Skeletal muscle tissue (tissue), 4 donors: ENCODE data around the gene COL4A1. TPM values are rescaled to one million over a fixed set of nuclear protein-coding genes. Genes with fewer than 3 reads are reported as not detected.
A peak's percentile ranks its signal among the peaks of the same experiment; 100 is the strongest.

Source experiments
- H3K27ac ChIP-seq: one replicate; pipeline ENCODE4 v1.7.0; 2013; ENCODE audit warnings: mild to moderate bottlenecking, low read depth, low read length, inconsistent platforms
- H3K27me3 ChIP-seq, 3 donors: one replicate each; pipeline ENCODE4 v1.7.0; 2013; ENCODE audit warnings: low read length in 3 of 3; ENCODE audit not compliant: control insufficient read depth in 3 of 3, insufficient read depth in 3 of 3
- H3K36me3 ChIP-seq, 3 donors: one replicate each; pipeline ENCODE4 v1.7.0; 2013; ENCODE audit warnings: low read length in 3 of 3; ENCODE audit not compliant: control insufficient read depth in 3 of 3, insufficient read depth in 3 of 3
- H3K4me1 ChIP-seq, 3 donors: one replicate each; pipeline ENCODE4 v1.7.0; 2013; ENCODE audit warnings: low read length in 3 of 3, mild to moderate bottlenecking in 3 of 3; ENCODE audit not compliant: control insufficient read depth in 3 of 3, insufficient read depth in 3 of 3
- H3K4me3 ChIP-seq, 3 donors: one replicate each; pipeline ENCODE4 v1.7.0; 2013; ENCODE audit warnings: low read length in 3 of 3
- H3K9ac ChIP-seq, 3 donors: one replicate each; pipeline ENCODE4 v1.7.0; 2013; ENCODE audit warnings: low read length in 3 of 3, mild to moderate bottlenecking in 3 of 3, moderate library complexity in 2 of 3, low read depth in 1 of 3
- H3K9me3 ChIP-seq, 3 donors: one replicate each; pipeline ENCODE4 v1.7.0; 2013; ENCODE audit warnings: low read length in 3 of 3; ENCODE audit not compliant: control insufficient read depth in 3 of 3
- total RNA-seq: library from RNA; depleted of rRNA; stranded (reverse); fragments of >200 nt; gene quantifications from one replicate; pipeline ENCODE4 v1.2.3, GENCODE V29; 2014
- donor health status: Osteomylitis.

Gene COL4A1
- total RNA-seq, 1 donor from 2014 or later = 774 TPM

DNA sequence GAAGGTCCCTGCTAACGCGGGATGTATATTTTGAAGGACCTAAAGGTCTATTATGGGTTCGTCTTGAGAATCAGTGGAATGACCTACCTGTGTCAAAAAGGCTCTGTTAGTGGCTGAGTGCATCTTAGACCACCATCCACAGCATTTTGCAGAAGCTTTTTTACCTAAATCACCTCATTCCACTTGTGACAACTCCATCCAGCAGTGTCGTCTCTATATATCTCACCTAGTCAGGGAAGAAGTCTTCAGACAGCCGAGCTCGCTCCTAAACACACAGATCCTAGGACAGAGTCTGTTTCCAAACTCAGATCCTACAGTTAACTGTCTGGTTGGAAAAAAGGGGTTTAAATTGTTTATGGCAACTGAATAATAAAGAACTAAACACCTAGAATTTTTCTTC is 33.7 kb downstream of the COL4A1 start:
- no peak overlapping the region for H3K27ac ChIP-seq
- no peak overlapping the region for H3K9ac ChIP-seq
- no peaks in the 10 kb centered on the region for H3K9me3 ChIP-seq
- H3K4me3 ChIP-seq = no peak overlapping the region
- H3K36me3 ChIP-seq = peaks cover 0 to 2% (median 0%) of the 10 kb centered on the region in 3 donors
- peaks cover 15 to 25% (median 18%) of the 10 kb centered on the region in 3 donors for H3K4me1 ChIP-seq
- peaks cover 4 to 8% (median 7%) of the 10 kb centered on the region in 3 donors for H3K27me3 ChIP-seq

DNA sequence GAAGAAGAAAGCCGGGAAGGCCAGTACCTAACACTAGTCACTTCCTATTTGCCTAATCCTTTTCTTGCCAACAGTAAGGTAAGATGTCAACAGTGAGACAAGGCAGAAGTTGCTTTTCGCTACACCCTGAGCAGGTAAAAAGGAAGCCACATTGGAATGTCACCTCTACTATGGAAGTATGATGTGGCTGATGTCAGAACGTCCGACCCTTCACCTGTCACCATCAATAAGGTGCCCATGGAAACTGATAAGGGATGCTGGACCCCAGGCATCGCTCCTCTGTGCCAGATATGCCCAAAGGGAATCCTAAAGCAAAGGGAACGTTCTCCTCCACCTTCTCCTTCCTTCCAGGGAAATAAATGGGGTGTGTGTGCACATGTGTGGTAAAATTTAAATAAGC is 34.3 kb downstream of the COL4A1 start:
- H3K9me3 ChIP-seq = no peaks in the 10 kb centered on the region
- no peak overlapping the region for H3K9ac ChIP-seq
- peaks cover 0 to 3% (median 0%) of the 10 kb centered on the region in 3 donors for H3K36me3 ChIP-seq
- H3K27ac ChIP-seq = no peak overlapping the region
- H3K4me1 ChIP-seq = peaks cover 15 to 25% (median 21%) of the 10 kb centered on the region in 3 donors
- H3K4me3 ChIP-seq = no peak overlapping the region
- H3K27me3 ChIP-seq = peaks cover 4 to 12% (median 10%) of the 10 kb centered on the region in 3 donors

DNA sequence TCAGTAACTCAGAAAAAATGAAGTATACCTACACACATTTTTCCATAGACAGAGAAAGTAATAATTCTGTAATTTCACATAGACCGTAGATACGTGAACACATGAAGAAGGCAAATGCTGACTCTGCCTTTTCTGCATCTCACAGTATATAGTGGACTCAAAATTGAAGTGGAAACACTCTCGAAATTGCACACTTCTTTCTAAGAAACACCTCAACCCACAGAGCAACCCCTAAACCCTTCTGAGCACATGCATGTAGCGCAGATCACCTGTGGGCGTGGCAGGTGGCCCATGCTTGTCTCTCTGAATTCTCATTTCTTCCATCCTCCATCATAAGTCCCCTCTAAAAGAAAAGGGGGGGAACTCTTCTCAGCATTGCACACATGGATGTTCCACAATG is 34.7 kb downstream of the COL4A1 start:
- H3K4me1 ChIP-seq = peaks cover 15 to 22% (median 21%) of the 10 kb centered on the region in 3 donors
- H3K27ac ChIP-seq = no peak overlapping the region
- H3K36me3 ChIP-seq = peaks cover 0 to 3% (median 0%) of the 10 kb centered on the region in 3 donors
- H3K27me3 ChIP-seq = peaks cover 4 to 15% (median 10%) of the 10 kb centered on the region in 3 donors
- H3K4me3 ChIP-seq = no peak overlapping the region
- no peak overlapping the region for H3K9ac ChIP-seq
- H3K9me3 ChIP-seq = no peaks in the 10 kb centered on the region

DNA sequence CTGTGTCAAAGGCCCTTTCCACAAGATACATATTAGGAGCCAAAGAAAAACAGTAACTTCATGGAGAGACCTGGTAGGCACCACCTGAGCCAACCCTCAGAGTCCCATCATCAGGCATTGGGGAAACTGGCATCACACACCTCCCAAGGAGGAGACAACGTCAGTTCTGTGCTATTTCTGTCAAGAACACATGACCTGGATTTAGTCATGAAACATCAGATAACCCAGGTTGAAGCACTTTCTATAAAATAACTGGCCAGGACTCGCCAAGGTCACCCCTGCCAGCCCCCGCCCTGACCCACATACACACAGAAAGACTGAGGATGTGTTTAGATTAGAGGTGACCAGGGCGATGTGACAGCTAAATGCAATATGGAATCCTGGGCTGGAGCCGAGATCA is 35.6 kb downstream of the COL4A1 start:
- H3K27ac ChIP-seq = peak overlapping the region; percentile 3

DNA sequence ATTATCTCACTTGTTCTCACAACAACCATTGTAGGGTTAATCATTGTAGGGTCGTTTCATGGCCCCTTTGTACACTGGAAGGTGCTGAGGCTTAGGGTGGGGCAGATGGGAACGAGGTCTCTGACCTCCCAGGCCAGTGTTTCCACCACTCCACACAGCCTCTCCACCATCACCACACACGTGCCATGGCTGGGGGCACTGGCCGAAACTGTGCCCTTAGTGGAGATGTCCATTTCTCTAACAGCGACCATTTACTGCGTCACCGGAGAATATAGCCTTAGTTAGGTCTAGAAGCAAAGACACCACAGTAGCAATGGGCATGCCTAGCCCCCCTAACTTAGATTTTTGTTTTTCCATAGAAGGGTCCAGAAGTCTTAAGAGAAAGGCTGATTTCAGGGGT is 36.5 kb downstream of the COL4A1 start:
- H3K4me3 ChIP-seq = no peak overlapping the region
- H3K36me3 ChIP-seq = peaks cover 0 to 3% (median 0%) of the 10 kb centered on the region in 3 donors
- H3K27ac ChIP-seq = no peak overlapping the region
- H3K27me3 ChIP-seq = peaks cover 10 to 26% (median 14%) of the 10 kb centered on the region in 3 donors
- no peaks in the 10 kb centered on the region for H3K9me3 ChIP-seq
- peaks cover 22 to 30% (median 23%) of the 10 kb centered on the region in 3 donors for H3K4me1 ChIP-seq
- H3K9ac ChIP-seq = no peak overlapping the region

More for the DNA sequence above, 35.6 kb downstream of the COL4A1 start:
- Histone ChIP-seq H3K4me1 (peaks cover 18 to 23% (median 21%) of the 10 kb centered on the region in 3 donors), H3K36me3 (peaks cover 0 to 3% (median 0%) of the 10 kb centered on the region in 3 donors), H3K9me3 (no peaks in the 10 kb centered on the region), H3K27me3 (peaks cover 6 to 21% (median 10%) of the 10 kb centered on the region in 3 donors), H3K4me3 (no peak overlapping the region), H3K9ac (no peak overlapping the region)

DNA sequence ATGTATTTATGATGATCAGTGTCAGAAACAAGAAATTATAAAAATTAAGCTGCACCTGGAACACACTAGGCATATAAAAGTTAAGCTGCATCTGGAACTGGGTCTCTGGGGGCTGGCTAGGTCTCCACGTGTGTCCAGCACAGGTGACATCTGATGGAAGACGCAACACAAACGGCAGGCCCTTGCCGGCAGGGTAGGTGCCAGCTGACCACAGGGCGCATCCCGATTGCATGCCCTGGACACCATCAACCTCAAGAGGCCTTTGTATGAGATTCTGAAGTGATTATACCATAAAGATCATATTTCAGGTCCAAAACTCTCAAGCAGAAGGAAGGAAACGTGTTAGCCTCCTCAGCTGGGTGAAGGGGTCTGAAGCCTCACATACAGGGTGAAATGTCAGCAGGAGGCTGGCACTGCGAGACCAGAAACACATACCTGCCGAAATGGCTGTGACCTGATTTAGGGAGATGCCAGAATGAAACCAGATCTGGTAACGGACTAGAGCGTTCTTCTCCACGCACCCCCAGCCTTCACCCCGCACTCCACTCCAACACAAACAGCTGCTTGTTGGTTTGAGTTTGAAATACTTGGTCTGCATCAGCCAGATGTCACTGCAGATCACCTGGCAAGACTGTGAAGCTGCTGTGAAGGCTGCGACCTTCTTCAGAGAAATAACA is 37.3 kb downstream of the COL4A1 start:
- Histone ChIP-seq H3K36me3 (peaks cover 0 to 3% (median 0%) of the 10 kb centered on the region in 3 donors), H3K9me3 (no peaks in the 10 kb centered on the region), H3K4me3 (no peak overlapping the region), H3K27ac (no peak overlapping the region), H3K27me3 (peaks cover 14 to 31% (median 14%) of the 10 kb centered on the region in 3 donors), H3K4me1 (peaks cover 24 to 37% (median 30%) of the 10 kb centered on the region in 3 donors), H3K9ac (no peak overlapping the region)

DNA sequence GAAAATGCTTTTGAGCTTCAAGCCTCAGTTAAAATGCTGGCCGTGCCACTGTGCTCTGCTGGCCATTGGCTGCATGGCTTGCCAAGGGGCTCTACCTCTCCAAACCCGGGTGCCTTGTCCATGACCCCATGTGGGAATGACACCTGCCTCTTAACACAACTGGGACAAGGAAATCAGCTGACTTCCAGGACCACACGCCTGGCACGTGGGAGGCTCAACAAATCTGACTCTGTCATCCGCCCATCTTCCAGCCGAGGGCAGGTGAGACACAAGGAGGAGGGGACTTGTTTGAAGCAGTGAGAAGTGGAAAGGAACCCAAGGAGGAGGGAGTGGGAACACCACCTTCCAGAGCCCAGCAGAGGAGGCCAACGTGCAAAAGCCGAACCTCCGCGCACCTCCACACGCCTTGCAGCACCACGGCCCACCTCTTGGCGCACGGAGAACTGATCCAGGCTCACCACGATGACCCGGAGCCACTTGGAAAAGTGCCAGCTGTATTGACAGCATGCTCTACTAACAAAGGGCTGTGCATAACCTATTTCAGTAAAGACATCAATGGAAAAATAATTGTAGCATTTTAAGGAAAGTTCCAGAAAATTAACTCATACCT is 38.3 kb downstream of the COL4A1 start:
- no peaks in the 10 kb centered on the region for H3K9me3 ChIP-seq
- no peak overlapping the region for H3K4me3 ChIP-seq
- H3K27me3 ChIP-seq = peaks cover 14 to 31% (median 14%) of the 10 kb centered on the region in 3 donors
- peaks cover 22 to 45% (median 33%) of the 10 kb centered on the region in 3 donors for H3K4me1 ChIP-seq
- H3K36me3 ChIP-seq = peaks cover 0 to 3% (median 0%) of the 10 kb centered on the region in 3 donors
- no peak overlapping the region for H3K9ac ChIP-seq
- H3K27ac ChIP-seq = no peak overlapping the region

DNA sequence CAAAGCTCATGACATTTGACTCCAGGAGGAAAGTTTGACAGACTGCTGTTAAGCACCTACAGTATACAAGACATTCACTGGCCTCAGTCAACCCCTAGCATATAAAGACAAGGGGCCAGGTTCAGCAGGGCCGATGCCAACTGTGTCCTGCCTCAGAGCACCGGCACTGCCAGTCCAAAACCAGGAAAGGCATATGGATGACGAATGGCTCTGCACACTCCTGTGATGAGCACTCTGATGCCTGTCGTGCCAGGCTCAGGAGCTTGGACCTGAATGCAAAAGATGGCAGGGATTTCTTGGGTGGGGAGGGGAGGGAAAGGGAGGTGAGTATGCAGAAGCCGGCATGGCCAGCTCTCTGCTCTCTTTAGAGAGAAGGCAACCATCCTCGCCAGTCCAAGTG is 38.9 kb downstream of the COL4A1 start:
- Histone ChIP-seq H3K27ac (no peak overlapping the region), H3K27me3 (peaks cover 14 to 31% (median 15%) of the 10 kb centered on the region in 3 donors), H3K9ac (no peak overlapping the region), H3K4me3 (no peak overlapping the region), H3K9me3 (no peaks in the 10 kb centered on the region), H3K4me1 (peaks cover 23 to 49% (median 35%) of the 10 kb centered on the region in 3 donors), H3K36me3 (peaks cover 0 to 3% (median 0%) of the 10 kb centered on the region in 3 donors)

DNA sequence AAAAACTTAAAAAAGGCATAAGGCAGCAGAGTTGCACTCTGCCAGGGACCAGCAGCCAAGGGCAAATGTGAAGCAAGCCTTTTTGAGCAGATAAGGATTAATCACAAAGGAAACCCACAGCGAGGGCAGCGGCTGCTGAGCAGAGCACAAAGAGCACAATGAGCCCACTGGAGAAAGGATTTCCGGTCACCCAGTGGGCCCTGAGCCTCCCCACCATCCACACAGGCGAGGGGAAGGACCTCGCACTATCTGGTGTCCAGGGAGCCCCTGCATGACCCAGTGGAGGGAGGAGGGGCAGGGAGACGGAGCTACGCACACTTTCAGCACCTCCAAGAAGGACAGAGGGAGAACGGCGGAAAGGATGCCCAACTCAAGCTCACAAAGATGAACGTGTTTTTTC is 40.0 kb downstream of the COL4A1 start:
- H3K36me3 ChIP-seq = peaks cover 0 to 3% (median 0%) of the 10 kb centered on the region in 3 donors
- H3K27ac ChIP-seq = no peak overlapping the region
- H3K9ac ChIP-seq = no peak overlapping the region
- H3K4me3 ChIP-seq = no peak overlapping the region
- H3K4me1 ChIP-seq = peaks cover 32 to 60% (median 43%) of the 10 kb centered on the region in 3 donors
- H3K9me3 ChIP-seq = no peaks in the 10 kb centered on the region
- H3K27me3 ChIP-seq = peaks cover 14 to 31% (median 25%) of the 10 kb centered on the region in 3 donors

DNA sequence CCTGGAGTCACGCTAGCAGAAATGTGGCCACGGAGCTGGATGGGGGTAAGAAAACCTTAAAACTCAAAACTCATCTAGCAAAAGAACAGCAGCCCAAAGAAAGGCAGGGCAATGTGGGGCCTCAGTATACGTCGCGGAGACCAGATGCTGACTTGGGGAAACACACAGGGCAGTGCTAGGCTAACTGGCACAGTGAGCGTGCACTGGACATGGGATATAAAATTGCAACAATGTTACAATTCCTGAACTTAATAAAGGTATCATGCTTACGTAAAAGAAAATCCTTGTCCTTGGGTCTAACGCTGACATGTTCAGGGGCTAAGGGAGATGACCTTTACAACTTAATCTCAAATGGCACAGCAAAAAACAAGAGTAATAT is 40.5 kb downstream of the COL4A1 start:
- Histone ChIP-seq H3K9ac (no peak overlapping the region), H3K9me3 (no peaks in the 10 kb centered on the region), H3K4me1 (peaks cover 38 to 66% (median 48%) of the 10 kb centered on the region in 3 donors), H3K36me3 (peaks cover 0 to 3% (median 0%) of the 10 kb centered on the region in 3 donors), H3K4me3 (peak overlapping the region in 2 of 3 donors; percentile 22 to 32), H3K27me3 (peaks cover 20 to 35% (median 30%) of the 10 kb centered on the region in 3 donors), H3K27ac (peak overlapping the region; percentile 47)
